ENCODE measurements around the gene SMURF1.
"Not testable (repeated sequence)": the region's sequence is repeated elsewhere in the genome, so short reads cannot be mapped to it uniquely, and the experiment has no call there.

SMURF1 gene

DNA sequence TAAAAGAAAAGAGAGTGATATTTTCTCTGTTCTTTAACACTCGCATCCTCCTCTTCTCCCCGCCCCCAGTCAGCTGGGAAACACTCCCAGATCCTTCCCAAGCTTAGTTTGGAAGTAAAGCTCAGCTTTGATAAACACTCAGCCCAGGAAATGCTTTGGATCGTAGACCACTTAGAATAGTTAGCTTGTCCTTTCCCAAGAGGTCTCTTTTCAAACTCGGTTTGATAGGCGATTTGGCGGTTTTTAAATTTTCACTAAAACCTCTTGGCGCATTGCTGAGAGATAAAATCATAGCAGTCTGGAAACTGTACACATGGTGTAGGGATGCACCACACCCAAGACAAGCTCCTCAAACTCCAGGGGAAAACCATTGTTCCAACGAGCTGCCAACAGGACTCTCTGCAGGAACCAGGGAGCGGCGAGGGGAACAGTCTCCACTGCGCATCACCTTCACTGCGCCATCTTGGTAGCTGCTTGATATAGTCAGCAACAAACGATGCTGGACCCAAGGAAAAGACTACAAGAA, 22.3 kb downstream of the SMURF1 start:
- no peak for DNase-seq (ENCODE audit: low spot score)

DNA sequence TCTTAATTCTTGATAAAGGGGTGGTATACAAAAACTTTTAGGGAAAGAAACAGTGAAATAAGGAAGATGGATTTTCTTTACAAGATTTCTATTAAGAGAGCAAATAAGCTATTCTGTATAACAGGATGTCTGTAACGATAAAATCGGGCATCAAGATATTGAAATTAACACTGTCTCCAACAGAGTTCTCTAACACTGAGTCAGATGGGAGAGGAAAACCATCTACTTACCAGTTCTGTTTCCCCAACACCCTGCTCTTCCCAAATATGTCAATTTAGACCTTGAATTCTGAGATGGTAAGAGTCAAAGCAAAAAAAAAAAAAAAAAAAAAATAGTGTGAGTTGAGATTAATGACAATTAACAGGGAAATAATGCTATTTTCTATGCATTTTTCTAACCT, 23.0 kb downstream of the SMURF1 start:
- DNase-seq (ENCODE audit: low spot score): no peak

DNA sequence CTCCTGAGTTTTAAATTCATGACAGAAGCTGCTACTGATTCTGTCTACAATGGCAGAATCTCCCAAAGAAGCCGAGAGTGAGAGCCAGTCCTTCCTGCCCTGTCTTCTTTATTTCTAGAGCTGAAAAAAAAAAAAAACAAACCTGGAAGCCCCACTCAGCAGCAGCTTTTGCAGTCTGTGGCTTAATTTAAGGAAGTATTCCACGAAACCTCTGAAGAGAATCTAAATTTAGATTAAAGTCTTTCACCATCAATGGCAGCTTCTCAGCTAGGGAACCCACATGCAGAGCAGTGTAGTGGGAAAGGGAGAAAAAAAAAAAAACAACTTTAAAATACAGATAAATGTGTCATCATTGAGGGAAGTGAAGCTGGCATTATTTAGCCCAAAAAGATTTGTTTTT, 23.4 kb downstream of the SMURF1 start:
- DNase-seq (ENCODE audit: low spot score): no peak

DNA sequence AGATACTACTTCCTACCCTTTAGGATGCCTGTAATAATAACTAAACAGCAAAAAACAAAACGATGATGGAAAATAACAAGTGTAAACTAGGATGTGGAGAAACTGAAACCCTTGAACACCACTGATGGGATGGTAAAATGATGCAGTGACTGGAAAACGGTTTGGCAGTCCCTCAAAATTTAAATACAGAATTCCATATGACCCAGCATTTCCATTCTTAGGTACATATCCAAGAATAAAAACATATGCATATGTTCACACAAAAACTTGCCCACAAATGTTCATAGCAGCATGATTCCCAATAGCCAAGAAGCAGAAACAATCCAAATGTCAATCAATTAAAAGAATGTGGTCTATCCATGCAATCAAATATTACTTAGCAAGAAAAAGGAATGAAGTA, 25.8 kb downstream of the SMURF1 start:
- no peak for DNase-seq (ENCODE audit: low spot score)

DNA sequence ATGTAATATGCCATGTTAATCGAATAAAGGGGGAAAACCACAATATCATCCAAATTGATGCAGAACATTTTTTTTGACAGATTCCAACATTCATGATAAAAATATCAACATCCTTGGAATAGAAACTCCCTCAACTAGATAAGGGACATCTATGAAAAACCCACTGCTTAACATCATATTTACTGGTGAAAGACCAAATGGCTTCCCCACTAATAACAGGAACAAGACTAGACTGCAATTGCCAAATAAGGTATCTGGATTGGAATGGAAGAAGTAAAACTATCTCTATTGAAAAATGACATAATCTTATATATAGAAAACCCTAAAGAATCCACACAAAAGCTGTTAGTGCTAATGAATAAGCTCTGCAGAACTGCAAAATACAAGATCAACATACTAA, 27.8 kb downstream of the SMURF1 start:
- DNase-seq (ENCODE audit: low spot score): no peak

DNA sequence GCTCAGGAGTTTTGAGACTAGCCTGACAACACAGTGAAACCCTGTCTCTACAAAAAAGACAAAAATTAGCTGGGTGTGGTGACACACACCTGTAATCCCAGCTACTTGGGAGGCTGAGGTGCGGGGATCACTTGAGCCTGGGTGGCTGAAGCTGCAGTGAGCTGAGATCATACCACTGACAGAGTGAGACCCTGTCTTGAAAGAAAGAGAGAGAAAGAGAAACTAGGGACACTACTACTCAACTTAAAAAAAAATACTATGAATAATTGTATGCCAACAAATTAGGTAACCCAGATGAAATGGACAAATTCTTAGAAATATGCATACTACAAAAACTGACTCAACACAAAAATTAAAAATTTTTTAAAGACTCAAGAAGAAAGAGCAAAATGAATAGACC, 28.5 kb downstream of the SMURF1 start:
- no peak for DNase-seq (ENCODE audit: low spot score)

DNA sequence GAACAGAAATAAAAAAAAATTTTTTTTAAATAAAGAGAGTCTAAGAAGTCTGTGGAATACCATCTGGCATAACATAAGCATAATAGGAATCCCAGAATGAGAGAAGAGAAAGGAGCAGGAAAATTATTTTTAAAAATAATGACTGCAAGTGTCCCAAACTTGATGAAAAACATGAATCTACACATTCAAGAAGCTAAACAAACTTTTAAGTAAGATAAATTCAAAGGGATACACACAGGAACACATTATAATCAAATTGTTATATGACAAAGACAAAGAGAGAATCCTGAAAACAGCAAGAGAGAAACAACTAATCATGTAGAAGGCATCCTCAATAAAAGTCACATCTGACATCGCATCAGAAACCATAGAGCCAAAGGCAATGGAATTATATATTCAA, 30.9 kb downstream of the SMURF1 start:
- DNase-seq (ENCODE audit: low spot score): no peak

DNA sequence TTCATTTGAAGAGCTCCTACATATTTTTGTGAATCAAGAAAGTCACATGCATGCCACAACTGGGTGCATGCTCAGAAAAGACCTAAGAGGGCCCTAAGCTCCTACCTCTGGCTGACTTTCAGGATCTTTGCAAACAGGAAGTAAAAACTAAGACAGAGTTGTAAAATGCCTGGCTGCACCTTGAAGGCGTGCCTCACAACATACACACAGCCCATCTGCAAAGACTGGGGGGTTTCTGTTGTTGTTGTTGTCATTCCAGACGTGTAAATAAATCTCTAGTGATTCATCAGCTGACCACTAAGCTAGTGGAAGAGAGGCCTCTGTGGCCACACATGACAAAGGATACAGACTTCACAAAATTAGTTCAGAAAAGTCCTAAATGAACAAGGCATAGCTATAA, 31.8 kb downstream of the SMURF1 start:
- no peak for DNase-seq (ENCODE audit: low spot score)

DNA sequence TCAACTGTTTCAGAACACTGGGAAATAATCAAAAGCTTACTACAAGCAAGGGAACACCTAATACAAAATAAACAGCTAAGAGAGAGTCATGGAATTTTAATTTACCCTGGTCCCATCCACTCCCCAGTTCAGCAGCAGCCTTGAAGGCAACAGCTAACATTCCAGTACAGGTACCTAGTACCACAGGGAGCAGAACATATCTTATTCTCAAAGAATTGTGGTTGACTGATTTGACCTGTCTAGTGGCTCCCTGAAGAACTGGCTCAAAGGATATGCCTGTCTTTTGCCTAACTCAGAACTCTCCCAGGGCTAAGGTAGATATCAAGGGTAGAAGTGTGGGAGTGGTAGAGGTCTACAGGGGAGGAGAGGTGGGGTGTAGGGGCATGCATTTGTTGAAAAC, 32.3 kb downstream of the SMURF1 start:
- DNase-seq (ENCODE audit: low spot score): no peak

DNA sequence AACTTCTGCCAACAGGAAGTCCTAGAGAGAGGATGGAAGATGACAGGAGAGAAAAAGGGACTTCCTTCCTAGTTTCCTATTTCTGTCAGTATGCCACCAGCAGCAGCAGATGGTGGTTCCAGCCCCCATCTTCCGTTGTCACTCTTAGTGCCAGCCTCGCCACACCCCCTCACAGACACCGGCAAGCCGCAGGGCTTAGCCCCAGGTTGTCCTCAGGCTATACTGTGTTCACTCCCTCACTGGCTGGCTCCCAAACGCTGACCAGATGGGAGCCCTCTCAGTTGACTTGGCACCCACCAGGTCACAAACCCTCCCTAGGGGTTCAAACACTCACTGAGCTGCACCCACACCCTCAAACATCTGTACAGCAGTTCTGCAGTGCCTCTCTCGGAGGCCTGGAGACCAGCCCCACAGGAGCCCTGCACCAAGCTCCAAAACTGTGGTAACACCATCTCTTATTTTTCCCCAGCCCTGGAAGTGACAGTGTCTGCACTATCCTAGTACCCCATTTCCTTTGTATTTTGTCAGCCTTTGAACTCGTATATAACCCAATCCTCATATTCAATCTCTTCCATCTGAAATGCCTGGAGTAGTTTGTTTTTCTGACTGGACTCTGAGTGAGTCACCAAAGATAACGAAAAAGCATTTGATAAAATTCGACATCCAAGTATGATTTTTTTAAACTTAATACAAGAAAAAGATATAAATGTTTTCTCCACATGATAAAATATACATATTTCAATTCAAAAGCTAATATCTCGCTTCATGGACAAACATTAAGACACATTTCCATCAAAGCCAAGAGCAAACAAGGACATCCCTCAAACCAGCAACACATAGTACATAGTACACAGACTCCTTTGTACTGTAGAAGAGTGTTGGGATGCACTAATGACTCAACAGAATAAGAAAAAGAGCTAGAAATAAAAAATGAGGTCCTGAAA, 34.5 kb downstream of the SMURF1 start:
- DNase-seq (ENCODE audit: low spot score): no peak

DNA sequence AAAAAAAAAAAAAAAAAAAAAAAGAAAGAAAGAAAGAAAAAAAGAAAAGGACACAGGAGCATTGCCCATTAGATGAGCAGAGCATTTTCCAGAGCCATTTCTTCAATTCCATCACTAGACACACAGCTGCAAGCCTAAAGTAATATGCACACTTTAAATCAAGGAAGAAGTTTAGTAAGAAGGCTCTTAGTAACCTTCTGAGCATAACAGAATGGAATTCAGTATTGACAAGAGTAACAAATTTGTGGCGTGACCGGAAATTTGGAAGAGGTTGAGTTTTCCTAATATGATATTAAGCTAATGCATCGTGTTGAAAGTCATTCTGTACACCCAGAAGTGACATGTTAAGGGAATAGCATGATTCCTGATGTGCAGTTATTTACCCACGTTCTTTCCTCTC, 35.3 kb downstream of the SMURF1 start:
- no peak for DNase-seq (ENCODE audit: low spot score)

DNA sequence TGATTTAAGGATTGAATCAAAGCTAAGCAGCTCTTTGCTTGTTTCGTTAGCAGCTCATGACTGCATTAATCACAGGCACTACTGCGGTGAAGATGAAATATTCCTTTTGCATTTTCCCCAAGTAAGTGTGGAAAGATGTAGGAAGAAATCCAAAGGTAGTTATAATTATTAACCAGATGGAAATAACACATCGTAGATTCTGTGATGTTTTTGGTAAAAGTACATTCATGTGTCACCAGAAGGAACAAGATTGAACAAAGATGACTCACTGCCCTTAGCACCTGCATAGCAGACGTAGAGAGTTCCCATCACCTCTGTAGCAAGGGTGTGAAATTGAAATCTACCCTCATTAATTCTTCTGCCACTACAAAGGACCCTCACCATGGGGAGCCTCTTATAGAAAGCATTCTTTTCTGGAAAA, 37.1 kb downstream of the SMURF1 start:
- DNase-seq (ENCODE audit: low spot score): no peak

DNA sequence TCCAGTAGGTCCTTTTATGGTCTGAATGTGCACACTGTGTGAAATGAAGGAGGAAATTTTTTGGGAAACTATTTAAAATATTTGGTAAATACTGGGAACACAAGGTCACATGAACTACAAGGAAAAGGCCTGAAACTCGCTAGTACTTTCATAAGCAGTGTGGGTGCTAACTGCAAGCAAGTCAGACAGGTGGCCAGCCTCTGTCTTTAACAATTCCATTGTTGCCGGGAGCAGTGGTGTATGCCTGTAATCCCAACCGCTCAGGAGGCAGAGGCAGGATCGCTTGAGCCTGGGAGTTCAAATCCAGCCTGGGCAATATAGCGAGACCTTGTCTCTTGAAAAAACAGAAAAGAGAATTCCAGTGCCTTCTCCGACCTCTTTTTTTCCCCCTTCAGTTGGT, 37.5 kb downstream of the SMURF1 start:
- DNase-seq (ENCODE audit: low spot score): no peak

DNA sequence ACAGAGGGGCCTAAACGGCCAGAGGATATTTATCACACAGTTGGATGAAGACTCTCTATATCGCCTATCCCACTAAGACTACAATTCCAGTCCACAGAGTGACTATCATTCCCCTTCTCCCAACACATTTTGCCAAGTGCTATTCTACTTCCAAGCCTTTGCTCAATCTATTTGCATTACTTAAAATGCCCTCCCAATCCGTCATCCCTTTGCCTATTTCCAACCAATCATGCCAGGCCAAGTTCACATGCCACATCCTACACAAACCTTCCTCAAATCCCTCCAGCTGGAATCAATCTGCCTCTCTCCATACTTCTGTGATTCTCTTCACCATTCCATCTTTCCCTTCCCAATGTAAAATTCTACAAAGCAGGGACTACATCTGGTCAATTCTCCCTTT, 38.2 kb downstream of the SMURF1 start:
- no peak for DNase-seq (ENCODE audit: low spot score)

DNA sequence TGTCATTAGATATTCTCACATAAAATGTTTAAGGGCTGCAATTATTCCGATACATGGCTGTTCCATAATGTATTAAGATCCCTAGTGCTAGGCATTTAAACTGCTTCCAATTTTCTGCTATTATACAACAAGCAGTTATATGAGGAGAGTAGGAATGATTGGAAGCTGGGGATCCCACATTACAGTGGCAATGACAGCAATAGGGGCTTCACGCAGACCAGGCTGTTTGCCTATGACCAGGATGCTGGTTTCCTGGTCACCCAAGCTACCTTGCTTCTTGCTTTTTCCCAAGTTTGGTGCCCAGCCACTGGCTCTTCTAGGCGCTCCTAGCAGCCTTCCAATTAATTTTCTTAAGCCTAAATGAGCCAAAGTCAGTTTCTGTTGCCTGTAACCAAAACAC, 39.3 kb downstream of the SMURF1 start:
- DNase-seq (ENCODE audit: low spot score): no peak

DNA sequence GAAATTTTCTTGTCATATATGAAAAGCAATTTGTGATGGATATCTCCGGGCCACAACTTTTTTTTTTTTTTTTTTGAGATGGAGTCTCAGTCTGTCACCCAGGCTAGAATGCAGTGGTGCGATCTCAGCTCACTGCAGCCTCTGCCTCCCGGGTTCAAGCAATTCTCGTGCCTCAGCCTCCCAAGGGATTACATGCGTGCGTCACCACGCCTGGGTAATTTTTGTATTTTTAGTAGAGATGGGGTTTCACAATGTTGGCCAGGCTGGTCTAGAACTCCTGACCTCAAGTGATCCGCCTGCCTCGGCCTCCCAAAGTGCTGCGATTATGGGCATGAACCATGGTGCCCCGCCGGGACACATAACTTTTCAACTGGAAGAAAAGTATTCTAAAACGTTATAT, 40.1 kb downstream of the SMURF1 start:
- DNase-seq (ENCODE audit: low spot score): not testable (repeated sequence)

DNA sequence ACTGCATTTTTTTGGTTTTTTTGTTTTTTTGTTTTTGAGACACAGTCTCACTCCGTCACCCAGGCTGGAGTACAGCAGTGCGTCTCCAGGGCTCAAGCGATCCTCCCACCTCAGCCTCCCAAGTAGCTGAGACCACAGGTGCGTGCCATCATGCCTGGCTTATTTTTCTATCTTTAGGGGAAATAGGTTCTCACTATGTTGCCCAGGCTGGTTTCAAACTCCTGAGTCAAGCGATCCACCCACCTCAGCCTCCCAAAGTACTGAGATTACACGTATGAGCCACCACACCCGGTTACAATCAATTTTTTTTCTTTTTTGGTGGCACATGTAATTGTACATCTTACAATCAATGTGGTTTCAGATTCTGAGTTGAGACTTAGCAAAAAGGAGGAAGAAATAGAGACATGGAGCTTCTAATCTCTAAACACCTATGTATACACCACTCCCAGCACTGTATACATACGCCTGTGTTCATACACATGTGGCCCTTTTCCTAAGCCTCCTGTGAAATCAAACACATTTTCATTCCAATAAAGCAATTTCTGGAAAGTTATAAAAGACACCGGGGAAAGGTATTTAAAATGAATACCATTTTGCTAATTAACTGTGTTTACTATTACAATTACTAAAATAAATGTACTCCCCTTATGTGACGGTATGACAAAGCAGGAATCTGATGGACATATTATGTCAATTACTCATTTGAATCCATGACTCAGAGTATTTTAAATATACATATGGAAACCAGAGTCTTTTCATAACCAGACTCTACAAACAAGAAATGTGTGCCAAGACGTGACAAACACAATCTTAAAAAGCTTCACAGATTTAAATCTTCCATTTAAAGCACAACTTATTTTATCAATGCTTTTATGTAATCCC, 40.9 kb downstream of the SMURF1 start:
- DNase-seq (ENCODE audit: low spot score): no peak

DNA sequence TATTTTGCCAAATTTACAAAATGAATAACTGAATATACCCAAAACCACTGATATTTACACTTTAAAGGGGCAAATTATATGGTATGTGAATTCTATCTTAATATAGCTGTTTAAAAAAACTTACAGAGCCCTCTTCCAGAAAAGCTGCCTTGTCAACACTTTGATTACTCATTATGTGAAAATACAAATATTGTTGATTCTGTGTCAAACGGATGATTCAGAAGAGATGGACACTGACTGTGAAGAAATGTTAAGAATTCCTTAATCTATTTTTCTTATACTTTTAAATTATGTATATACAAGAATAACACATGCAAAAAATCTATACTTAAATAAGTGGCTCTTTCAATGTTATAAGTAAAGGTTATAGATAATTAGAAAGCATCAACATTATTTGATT, 41.5 kb downstream of the SMURF1 start:
- DNase-seq (ENCODE audit: low spot score): no peak

DNA sequence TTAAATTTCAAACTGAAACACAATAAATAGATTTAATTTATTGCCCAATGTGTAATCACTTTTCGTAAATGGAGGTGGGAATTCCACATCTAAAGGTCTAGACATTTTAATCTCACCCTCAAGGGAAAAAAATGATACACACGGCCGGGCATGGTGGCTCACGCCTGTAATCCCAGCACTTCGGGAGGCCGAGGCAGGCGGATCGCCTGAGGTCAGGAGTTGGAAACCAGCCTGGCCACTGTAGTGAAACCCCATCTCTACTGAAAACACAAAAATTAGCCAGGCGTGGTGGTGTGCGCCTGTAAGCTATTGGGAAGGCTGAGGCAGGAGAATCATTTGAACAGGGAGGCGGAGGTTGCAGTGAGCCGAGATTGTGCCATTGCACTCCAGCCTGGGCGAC, 42.4 kb downstream of the SMURF1 start:
- DNase-seq (ENCODE audit: low spot score): not testable (repeated sequence)

DNA sequence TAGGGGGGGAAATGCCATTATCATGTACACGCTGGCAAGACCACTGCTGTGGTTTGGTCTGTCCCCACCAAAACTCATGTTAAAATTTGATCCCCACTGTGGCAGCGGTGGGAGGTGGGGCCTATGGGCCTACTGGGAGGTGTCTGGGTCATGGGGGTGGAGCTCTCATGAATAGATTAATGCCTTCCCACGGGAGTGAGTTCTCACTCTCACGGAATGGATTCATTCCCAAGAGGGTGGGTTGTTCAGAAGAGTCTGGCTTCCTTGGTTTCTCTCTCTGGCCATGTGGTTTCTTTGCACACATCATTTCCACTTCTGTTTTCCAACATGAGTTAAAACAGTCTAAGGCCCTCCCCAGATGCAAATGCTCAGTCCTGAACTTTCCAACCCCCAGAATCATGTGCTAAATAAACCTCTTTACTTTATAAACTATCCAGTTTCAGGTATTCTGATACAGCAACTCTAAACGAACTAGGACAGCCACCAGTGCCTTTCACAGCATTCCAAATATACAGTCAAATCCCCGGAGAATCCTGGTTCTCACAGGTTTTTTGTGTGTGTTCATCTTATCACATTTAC, 44.3 kb downstream of the SMURF1 start:
- DNase-seq (ENCODE audit: low spot score): no peak

DNA sequence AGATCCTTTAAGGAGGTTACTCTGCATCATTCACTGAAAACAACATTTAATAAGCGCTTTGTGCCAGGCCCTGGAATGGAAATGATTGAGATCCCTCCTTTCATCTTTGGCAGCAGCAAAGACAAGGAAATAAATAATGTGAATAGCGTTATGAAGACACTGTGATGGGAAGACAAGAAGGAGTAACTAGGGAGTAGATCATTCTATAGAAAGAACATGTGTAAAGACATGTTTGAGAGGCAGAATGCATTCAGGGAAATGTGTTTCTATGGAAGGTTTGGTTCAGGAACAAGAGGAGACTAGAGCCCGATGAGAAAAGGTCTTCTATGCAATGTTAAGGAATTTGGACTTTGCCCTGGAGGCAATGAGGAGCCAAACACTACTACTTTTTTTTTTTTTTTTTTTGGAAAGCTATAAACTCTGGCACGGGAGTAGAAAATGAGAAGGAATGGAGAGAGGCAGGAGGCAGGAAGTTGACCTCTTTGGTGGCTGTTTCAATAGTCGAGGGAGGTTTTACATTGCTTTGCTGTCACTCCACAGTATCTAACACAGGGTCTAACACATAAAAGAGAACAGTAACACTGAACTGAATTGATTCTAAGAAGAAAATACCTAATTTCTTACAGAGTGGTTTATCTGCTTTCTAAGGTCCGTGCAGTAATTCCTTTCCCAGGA, 44.9 kb downstream of the SMURF1 start:
- DNase-seq (ENCODE audit: low spot score): no peak

DNA sequence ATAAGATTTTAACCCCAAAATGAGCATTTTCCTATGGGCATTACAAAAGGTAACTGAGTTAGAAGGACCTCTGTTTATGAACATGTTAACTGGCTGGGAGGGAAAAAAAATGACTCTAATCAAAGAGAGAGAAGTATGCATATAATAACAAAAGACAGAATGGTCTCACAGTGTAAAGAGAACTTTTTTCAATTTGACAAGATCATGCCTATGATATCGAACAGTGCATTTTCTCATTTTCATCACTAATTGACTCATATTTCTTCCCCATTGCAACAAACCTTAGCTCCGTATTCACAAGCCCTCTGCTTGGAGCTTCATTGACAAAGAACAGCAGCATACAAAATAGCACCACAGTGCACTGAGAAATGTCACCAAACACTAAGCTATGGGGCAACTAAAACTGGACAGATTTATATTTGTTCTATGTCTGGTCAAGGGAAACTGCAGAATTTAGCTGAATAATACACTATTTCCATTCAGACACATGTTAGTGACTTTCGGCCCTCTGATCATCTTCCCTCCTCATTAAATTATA, 45.6 kb downstream of the SMURF1 start:
- DNase-seq (ENCODE audit: low spot score): no peak

Data from hematopoietic multipotent progenitor cell treated with erythropoietin and hydrocortisone succinate and interleukin-3 and kit ligand, for 15 days (in vitro differentiated cells).